HG03280 (cell line): ENCODE data around the gene CYP8B1.

Experiments used
- ATAC-seq: cut with Tn5 transposase; IDR thresholded peaks from one replicate; pipeline ENCODE4 v1.9.1; 2021; ENCODE audit warnings: mild to moderate bottlenecking, moderate library complexity; ENCODE audit not compliant: unreplicated experiment

Gene CYP8B1

GRCh38 chr3:42875325-42876151, at the start of gene CYP8B1:
Gene CYP8B1, minus strand, starts transcription at chr3:42875879. Its CDS starts 63 bp downstream, at chr3:42875816.
- ATAC-seq, result no peak

- ATAC-seq, result no peak
Measured at GRCh38 chr3:42923606-42924005, 47.9 kb upstream of the CYP8B1 start.

- ATAC-seq, result no peak
Measured at GRCh38 chr3:42914771-42915515, 39.3 kb upstream of the CYP8B1 start.

DNA sequence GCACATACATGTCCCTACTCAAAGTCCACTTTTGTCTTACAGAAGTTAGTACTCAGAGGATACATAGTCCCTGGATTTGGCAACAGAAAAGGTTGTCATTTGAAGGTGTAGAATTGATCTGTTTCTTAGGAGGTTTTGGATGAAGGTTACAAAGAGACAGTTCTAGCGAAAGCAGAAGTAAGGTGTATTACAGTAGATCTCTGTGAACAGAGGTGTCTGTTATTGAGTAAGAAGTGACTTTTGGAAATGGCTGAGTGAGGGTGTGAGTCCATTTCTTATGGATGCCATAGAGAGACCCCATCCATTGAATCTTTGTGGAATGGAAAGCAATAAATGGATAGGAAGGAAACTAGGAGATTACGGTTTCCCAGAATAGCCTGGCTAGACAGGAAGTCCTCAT, 35.9 kb upstream of the CYP8B1 start:
- no peak for ATAC-seq

GRCh38 chr3:42908675-42909074, 33.0 kb upstream of the CYP8B1 start:
- no peak for ATAC-seq

DNA sequence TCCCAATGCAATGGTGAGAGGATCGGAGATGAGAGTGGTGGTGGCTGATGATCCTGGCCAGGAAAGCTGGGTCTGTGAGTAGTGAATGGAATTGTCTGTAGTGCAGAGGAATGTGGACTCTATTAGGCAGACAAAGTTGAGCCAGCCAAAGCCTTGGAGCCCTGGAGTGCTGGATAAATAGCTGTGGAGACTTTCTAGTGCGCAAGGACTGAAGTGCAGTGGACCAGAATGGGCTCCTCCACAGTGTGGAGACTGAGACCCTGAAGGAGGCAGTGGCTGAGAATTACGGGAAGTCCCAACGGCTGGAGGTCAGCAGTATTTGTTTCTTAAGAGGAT, 31.1 kb upstream of the CYP8B1 start:
- no peak for ATAC-seq

DNA sequence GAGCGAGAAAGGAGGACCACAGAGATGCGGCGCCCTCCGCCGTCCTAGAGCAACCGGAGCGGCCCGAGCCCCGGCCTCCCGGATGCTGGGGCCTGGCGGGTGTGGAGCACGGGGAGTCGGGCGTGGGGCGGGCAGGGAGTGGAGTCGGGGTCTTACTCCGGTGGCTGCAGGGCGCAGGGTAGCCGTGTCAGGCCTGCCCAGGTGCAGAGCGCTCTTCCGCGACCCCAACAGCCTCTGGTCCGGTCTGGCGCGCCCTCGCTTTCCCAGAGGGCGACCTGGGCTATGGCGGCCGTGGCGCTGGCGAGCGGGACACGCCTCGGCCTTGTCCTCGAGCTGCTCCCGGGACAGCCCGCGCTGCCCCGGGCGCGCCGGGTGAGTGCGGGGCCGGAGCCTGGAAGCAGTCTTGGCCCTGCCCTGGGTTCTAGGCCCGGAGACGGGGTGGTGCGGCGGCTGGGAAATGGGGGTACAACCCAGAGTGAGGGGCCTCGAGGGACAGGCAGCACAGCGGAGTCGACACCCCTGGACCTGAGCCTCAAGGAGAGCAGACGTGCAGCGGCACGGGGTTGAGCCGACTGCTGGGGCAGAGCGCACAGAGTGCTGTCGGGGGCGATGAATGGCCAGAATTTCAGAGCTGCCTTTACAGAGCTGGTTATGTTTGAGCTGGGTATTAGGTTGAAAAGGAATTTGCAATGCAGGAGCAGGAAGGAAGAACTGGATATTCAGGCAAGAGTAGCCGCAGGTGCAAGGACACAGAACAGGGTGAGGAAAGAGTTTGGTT, 30.6 kb upstream of the CYP8B1 start, which contains the start of gene ZNF662:
Gene ZNF662, plus strand, starts transcription at position 73 of the 778 bp plus-strand sequence. CDS start 1,973 bp downstream, outside the sequence.
- no peak for ATAC-seq

GRCh38 chr3:42905740-42906069, 30.0 kb upstream of the CYP8B1 start:
- ATAC-seq, result no peak

DNA sequence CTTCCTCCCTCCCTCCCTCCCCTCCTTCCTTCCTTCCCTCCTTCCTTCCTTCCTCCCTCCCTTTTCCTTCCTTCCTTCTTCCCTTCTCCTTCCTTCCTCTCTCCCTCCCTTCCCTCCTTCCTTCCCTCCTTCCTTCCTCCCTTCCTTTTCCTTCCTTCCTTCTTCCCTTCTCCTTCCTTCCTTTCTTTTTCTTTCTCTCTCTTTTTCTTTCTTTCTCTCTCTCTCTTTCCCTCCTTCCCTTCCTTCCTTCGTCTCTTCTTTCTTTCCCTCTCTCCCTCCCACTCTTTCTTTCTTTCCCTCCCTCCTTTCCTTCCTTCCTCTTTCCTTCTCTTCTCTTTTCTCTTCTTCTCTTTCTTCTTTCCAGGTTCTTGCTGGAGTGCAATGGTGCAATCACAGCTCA, 28.4 kb upstream of the CYP8B1 start:
- ATAC-seq, result no peak

DNA sequence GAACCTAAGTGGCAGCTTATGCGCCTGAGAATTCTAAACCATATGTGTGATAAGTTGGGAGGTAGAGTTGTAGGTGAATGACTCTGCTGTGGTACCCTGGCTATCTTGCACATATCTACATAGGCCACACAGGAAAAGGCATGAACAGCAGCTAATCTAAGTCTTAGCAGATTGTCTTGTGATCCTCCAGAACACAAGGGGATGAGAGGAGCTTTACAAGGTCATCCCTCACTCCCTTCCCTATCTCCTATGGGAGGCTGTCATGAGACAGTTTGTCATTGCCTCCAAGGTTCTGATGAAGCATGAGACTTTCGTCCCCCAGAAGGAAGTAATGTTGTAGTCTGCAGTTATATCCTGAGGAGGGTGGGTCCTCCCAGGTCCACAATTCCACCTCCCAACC, 26.6 kb upstream of the CYP8B1 start:
- ATAC-seq, result no peak

GRCh38 chr3:42901073-42901415, 25.4 kb upstream of the CYP8B1 start:
- ATAC-seq, result no peak

- ATAC-seq, result no peak
Measured at GRCh38 chr3:42900226-42901072, 24.8 kb upstream of the CYP8B1 start.

GRCh38 chr3:42898896-42899675, 23.4 kb upstream of the CYP8B1 start:
- ATAC-seq, result no peak

GRCh38 chr3:42895580-42895868, 19.8 kb upstream of the CYP8B1 start:
- ATAC-seq, result no peak

GRCh38 chr3:42894698-42895579, 19.3 kb upstream of the CYP8B1 start:
- ATAC-seq, result no peak

GRCh38 chr3:42892807-42893206, 17.1 kb upstream of the CYP8B1 start:
- no peak for ATAC-seq

- no peak for ATAC-seq
Measured at GRCh38 chr3:42892169-42892568, 16.5 kb upstream of the CYP8B1 start.

GRCh38 chr3:42891042-42891441, 15.4 kb upstream of the CYP8B1 start:
- no peak for ATAC-seq

DNA sequence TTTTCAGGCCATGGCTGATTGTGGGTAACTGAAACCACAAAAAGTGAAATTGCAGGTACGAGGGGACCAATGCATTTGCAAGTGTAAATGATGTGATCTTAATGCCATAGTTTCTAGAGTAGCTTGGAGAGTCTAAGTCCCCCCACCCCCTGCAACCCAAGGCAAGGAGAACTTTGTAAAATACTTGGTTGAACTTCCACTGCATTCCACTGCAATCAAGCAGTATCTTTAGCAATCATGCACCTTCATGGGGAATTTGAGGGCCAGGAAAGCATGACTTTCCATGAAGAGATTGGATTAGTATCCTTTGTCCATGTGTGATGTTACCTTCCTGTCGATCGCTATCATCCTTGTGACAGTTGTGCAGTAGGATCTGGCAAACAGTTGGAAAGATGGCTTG, 11.4 kb upstream of the CYP8B1 start:
- no peak for ATAC-seq
